Fibroblast of skin of left quadriceps (primary cell): Measurements from ENCODE around the gene SP6.

ENCODE experiments used
- DNase-seq, 2 experiments: peaks; one replicate each; pipeline ENCODE4 v3.0.0-alpha.2; 2013; ENCODE audit warnings: low read depth in 2 of 2

Gene SP6

DNA sequence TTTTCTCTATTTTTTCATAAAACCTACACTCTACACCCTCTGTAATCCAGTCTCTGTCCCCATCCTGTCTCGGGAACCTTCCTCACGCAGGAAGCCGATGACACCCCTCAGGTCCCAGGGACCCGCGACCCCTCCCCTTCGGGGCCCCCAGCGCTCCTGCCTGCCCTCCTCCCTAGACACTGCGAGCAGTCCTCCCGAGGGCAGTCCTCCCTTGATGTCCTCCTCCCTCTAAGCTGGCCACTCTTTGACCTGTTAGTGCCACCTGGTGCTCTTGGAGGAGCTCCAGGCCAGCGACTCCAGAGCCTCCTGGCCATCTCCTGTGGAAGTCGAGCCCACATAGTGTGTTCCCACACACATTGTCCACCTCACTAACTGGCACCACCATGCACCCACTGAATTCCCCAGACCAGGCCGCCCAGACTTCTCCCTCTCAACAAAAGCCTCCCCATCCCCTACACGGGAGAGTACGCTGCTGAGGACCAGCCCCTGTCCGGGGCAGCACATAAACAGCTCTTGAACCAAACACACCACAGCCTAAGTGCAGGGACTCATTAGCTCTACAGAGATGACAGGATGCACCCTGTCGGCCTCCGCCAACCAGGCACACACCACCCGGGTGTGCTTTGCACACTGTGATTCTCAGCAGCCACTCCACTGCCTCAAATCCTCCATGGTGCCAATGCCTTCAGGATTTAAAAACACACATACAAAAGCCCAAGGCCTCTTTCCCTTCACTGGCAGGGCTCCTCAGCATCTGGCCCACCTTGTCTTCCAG lies 38.6 kb downstream of the SP6 start:
- DNase-seq, result no peak

- no peak for DNase-seq
Measured at GRCh38 chr17:47811709-47812108, 39.3 kb downstream of the SP6 start.

DNA sequence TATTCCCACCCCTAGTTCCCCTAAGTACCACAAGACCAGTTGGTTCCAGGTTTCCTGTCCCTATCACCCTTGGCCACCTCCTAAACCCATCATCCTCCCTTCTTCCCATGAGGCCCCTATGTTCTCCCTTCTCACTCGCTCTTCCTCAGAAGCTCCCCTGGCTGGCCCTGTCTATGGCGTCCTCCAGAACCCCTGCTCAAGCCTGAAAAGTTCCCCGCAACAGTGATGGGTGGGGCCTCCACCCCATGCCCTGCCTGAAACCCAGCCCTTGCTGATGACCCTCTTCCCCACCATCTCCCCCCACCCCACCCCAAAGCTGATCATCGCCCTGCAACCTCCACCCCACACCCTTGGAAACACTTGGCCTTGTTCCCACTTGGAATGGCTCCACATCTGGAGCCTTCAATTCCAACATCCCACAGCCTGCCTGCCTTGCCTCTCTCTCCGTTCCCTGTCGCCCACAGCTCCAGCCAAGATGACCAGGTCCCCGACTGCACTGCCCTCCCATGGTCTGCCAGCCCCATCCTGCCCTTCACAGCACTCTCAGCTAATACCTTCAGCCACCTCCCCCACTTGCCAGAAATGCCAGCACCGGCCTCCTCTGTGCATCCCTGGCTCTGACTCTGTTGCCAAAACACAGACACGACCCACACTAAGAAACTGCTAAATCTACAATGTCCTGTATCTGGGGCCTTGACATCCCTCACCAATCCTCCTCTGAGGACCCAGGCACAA lies 39.9 kb downstream of the SP6 start:
- no peak for DNase-seq

DNA sequence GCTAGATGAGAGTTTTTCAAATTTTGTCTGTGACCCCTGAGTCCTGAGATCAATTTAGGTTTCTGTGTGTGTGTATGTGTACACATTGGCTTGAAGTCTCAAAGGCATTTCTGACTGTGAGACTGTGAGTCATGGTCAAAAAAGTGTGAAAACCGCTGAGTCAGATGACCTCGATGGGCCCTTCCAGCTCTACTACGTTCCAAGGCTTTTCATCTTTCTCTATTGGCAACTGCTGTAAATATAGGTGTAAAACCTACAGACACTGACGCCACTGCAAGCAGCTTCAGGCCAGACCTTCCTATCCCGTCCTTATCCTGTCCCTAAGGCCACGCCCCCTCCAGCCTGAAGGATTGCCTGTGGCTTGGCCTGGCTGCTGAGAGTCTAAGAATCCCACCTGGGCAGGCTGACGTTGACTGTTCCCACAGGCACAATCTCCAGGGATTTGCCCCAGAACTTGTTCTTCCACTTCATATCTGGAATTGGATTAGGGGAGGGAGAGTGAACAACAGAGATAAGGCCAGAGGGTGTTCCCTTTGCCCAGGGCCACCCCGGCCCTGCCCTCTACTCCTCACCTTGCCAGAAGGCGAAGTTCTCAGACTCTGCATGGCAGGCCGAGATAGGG lies 40.7 kb downstream of the SP6 start:
- DNase-seq, result peak; percentile 60 to 65

- DNase-seq, result no peak
Measured at GRCh38 chr17:47808830-47809480, 42.0 kb downstream of the SP6 start.

- DNase-seq, result no peak
Measured at GRCh38 chr17:47808036-47808829, 42.7 kb downstream of the SP6 start.

- DNase-seq, result no peak
Measured at GRCh38 chr17:47807421-47807820, 43.5 kb downstream of the SP6 start.

DNA sequence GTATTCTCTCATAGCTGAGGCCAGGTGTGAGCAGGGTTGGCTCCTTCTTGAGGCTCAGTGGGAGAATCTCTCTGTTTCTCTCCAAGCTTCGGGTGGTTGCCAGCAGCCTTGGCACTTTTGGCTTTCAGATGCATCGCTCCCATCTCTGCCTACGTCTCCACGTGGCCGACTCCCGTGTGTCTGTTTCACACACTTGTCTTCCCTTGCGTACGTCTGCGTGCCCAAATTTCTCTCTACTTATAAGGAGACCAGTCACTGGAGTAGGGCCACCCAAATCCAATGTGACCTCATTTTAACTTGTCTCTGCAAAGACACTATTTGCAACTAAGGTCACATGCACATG lies 44.1 kb downstream of the SP6 start:
- DNase-seq, result no peak

GRCh38 chr17:47806026-47806912 lies 44.7 kb downstream of the SP6 start:
- DNase-seq, result no peak

DNA sequence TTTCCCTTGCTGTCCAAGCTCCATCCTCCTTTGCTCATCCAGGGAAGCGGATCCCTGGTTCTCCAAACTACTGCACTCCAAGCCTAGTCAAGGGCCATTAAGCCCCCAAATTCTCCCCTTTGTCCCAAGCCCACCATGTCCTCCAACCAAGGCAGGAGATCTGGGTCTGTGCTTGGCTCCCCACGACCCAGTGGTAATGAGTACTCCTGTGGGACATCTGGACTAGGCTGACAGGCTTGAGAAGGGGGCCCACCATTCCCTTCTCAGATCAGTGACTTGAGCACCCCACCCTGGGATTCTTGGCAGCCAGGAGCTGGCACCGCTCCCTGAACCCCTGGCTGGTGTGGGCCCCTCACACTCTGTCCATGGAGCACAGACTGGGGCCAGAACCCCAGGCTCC lies 46.5 kb downstream of the SP6 start:
- DNase-seq, result no peak

GRCh38 chr17:47803751-47804150 lies 47.2 kb downstream of the SP6 start:
- no peak for DNase-seq

GRCh38 chr17:47803201-47803600 lies 47.8 kb downstream of the SP6 start:
- no peak for DNase-seq

DNA sequence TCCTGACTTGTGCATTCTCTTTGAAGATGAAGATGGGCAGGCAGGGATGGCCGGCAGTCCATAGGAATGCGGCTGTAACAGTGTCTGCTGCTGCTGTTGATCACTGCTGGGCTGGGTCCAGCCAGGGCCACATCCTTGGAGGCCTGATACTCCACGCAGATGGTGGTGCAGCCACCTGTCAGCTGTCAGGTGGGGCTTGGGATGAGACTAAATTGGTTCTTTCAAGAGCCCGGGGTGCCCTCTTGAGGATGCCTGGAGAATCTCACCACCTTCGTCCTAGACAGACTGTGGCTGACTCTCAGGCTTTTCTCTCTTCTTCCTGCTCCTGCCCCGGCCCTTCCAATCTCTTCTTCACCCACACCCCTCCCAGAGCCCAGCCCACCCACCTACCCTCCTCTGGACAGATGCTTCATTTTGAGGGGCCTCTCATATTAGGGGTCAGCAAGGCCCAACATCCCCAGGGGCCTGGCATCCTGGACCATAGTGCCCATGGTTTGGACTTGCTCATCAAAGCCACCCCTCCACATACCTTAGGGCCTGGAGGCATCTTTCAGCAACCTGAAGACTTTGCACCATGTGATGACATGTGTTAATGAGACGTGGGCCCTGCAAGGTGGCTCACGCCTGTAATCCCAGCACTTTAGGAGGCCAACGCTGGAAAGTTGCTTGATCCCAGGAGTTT lies 48.5 kb downstream of the SP6 start:
- DNase-seq, result no peak

DNA sequence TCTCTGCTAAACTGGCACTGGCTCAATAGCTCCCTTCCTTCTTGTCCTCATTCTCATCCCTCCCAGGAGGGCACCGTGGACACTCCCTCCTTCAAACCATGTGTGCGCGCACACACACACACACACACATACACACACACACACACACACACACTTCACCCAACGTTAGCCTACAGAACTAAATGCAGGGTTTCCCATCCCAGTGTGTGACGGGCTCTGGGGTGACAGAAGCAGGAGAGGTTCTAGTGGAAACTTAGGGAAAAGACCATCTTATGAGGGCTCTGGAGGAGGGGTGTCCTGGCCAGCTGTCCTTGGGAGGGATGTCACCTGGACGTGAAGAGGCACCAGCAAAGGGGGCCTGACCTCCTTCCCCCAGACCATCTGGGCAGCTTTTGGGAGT lies 49.1 kb downstream of the SP6 start:
- DNase-seq, result no peak

DNA sequence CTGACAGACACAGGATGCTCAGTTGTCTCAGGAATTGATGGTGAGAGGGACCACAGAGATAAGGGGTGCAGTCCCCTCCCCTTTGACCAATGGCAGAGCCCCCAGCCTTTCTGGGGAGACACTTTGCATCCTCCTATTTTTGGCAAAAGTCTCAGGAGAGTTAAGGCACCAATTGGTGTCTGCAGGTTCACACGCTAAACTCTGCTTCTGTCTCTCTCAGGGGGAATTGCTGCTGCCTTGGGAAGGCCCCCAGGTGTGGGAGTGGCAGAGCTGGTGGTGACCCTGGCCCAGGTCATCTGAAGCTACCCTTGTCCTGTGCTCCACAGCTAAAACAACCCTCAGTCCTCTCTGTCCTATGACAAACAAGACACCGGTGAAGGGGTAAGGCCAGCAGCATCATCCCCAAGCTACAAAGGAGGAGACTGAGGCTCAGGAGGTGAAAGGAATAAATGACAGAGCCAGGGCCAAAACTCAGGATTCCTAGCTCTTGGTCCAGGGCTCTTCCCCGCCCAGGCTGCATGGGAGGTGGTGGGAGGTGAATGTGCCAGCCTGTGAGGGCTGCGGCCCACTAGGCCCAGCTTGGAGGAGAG lies 49.7 kb downstream of the SP6 start:
- DNase-seq, result no peak

GRCh38 chr17:47800686-47801085 lies 50.3 kb downstream of the SP6 start:
- no peak for DNase-seq

- no peak for DNase-seq
Measured at GRCh38 chr17:47797797-47798196, 53.2 kb downstream of the SP6 start.
